H1 (cell line): ENCODE data around the gene PSG1. TPM values are rescaled to one million over a fixed set of nuclear protein-coding genes. Genes with fewer than 3 reads are reported as not detected.
A peak's percentile ranks its signal among the peaks of the same experiment; 100 is the strongest.
"Not testable (repeated sequence)": the region's sequence is repeated elsewhere in the genome, so short reads cannot be mapped to it uniquely, and the experiment has no call there.

Experiments used
- CTCF ChIA-PET: fragments of 300-600 bp; sonication (Branson Sonifier 250); formaldehyde crosslinking; loops from one replicate; lab custom pipeline; 2021; ENCODE audit not compliant: partially characterized antibody; lab: Charles Lee
- POLR2A ChIA-PET: fragments of 300-600 bp; sonication (Branson Sonifier 250); formaldehyde crosslinking; loops from one replicate; lab custom pipeline; 2021; ENCODE audit warnings: inconsistent platforms; ENCODE audit not compliant: partially characterized antibody; lab: Charles Lee
- DNase-seq, 2 experiments: peaks; one replicate each; pipeline versions ENCODE4 v3.0.0 to v3.0.0-alpha.2; 2010 to 2022; ENCODE audit warnings: low spot score in 2 of 2, low read depth in 1 of 2, mixed read lengths in 1 of 2
- FAIRE-seq: peaks from 2 replicates; lab custom pipeline; 2011; peaks lifted over from hg19 to GRCh38; lab: Jason Lieb, UNC
- H2AFZ ChIP-seq: 2 replicates; pipeline ENCODE4 v1.8.1; 2012; ENCODE audit warnings: low read length, inconsistent platforms
- H2AK5ac ChIP-seq: 2 replicates; pipeline ENCODE4 v1.6.1; 2013; ENCODE audit warnings: low read depth, low read length
- H2BK120ac ChIP-seq: replicated peaks from 2 replicates; pipeline ENCODE3; 2013; ENCODE audit warnings: low read depth, low read length, inconsistent platforms
- H2BK12ac ChIP-seq: 2 replicates; pipeline ENCODE4 v1.6.1; 2013; ENCODE audit warnings: low read depth, low read length
- H2BK15ac ChIP-seq: 2 replicates; pipeline ENCODE4 v1.6.1; 2013; ENCODE audit warnings: low read length
- H2BK20ac ChIP-seq: 2 replicates; pipeline ENCODE4 v1.6.1; 2013; ENCODE audit warnings: low read length
- H2BK5ac ChIP-seq: 2 replicates; pipeline ENCODE4 v1.6.1; 2013; ENCODE audit warnings: low read depth, low read length
- H3K14ac ChIP-seq: 2 replicates; pipeline ENCODE4 v1.6.1; 2013; ENCODE audit warnings: inconsistent platforms; ENCODE audit not compliant: insufficient read length
- H3K18ac ChIP-seq: 2 replicates; pipeline ENCODE4 v1.6.1; 2013; ENCODE audit warnings: low read length; ENCODE audit errors: extremely low read depth
- H3K23ac ChIP-seq: 2 replicates; pipeline ENCODE4 v1.6.1; 2013; ENCODE audit warnings: inconsistent platforms; ENCODE audit not compliant: insufficient read length
- H3K23me2 ChIP-seq: 2 replicates; pipeline ENCODE4 v1.6.1; 2013; ENCODE audit warnings: low read depth, low read length
- H3K27ac ChIP-seq: 2 replicates; pipeline ENCODE4 v1.6.1; 2011; ENCODE audit warnings: low read depth, low read length, inconsistent platforms
- H3K27me3 ChIP-seq, 4 experiments: replicated peaks in 1 of 4; 1 replicate in 1 of 4; 2 replicates in 3 of 4; pipeline versions ENCODE4 v1.6.1 to v1.8.1; 2011 to 2013; ENCODE audit warnings: low read length in 3 of 4, mild to moderate bottlenecking in 3 of 4, inconsistent platforms in 2 of 4, mixed read lengths in 2 of 4, moderate library complexity in 1 of 4; ENCODE audit not compliant: control insufficient read depth in 3 of 4, insufficient read depth in 3 of 4; ENCODE audit errors: extremely low read depth in 1 of 4
- H3K36me3 ChIP-seq, 4 experiments: 2 replicates each; pipeline versions ENCODE4 v1.6.1 to v1.8.1; 2011 to 2013; ENCODE audit warnings: mild to moderate bottlenecking in 4 of 4, low read length in 3 of 4, moderate library complexity in 2 of 4, control low read depth in 1 of 4, inconsistent platforms in 1 of 4; ENCODE audit not compliant: insufficient read depth in 4 of 4, control insufficient read depth in 2 of 4
- H3K4ac ChIP-seq: replicated peaks from 2 replicates; pipeline ENCODE3; 2013; ENCODE audit warnings: low read length, low read depth, mixed read lengths, inconsistent platforms; ENCODE audit not compliant: insufficient read length
- H3K4me1 ChIP-seq, 4 experiments: replicated peaks in 1 of 4; 1 replicate in 1 of 4; 2 replicates in 3 of 4; pipeline versions ENCODE4 v1.6.1 to v1.8.1; 2011 to 2013; ENCODE audit warnings: low read length in 3 of 4, inconsistent platforms in 2 of 4, mixed read lengths in 1 of 4; ENCODE audit not compliant: insufficient read depth in 4 of 4, control insufficient read depth in 3 of 4
- H3K4me2 ChIP-seq, 2 experiments: 2 replicates each; pipeline versions ENCODE4 v1.6.1 to v1.8.1; 2011 to 2013; ENCODE audit warnings: low read depth in 2 of 2, low read length in 2 of 2, control low read depth in 1 of 2, inconsistent platforms in 1 of 2, mild to moderate bottlenecking in 1 of 2; ENCODE audit not compliant: insufficient read depth in 1 of 2
- H3K4me3 ChIP-seq, 4 experiments: fragments of 200-600, 300-600 bp in 1 of 4; sonication (generic), shearing (Covaris generic), sonication (Bioruptor Twin) in 1 of 4; 2 replicates each; pipeline versions ENCODE4 v1.5.1 to v1.8.1; 2011 to 2016; ENCODE audit warnings: low read length in 4 of 4, low read depth in 3 of 4, control low read depth in 2 of 4, inconsistent platforms in 2 of 4, mild to moderate bottlenecking in 2 of 4, mixed read lengths in 1 of 4, moderate library complexity in 1 of 4; ENCODE audit not compliant: insufficient read depth in 2 of 4; ENCODE audit errors: extremely low read depth in 1 of 4
- H3K56ac ChIP-seq: replicated peaks from 2 replicates; pipeline ENCODE3; 2013; ENCODE audit warnings: low read depth, mild to moderate bottlenecking, mixed read lengths, low read length, inconsistent platforms; ENCODE audit not compliant: insufficient read length
- H3K79me1 ChIP-seq: 2 replicates; pipeline ENCODE4 v1.6.1; 2013; ENCODE audit warnings: low read depth, low read length, control low read depth
- H3K79me2 ChIP-seq, 2 experiments: 2 replicates each; pipeline versions ENCODE4 v1.6.1 to v1.8.1; 2012 to 2013; ENCODE audit warnings: low read length in 2 of 2, mild to moderate bottlenecking in 2 of 2, inconsistent platforms in 1 of 2; ENCODE audit not compliant: insufficient read depth in 2 of 2, control insufficient read depth in 1 of 2
- H3K9ac ChIP-seq, 4 experiments: replicated peaks in 1 of 4; 1 replicate in 1 of 4; 2 replicates in 3 of 4; pipeline versions ENCODE4 v1.6.1 to v1.8.1; 2011 to 2013; ENCODE audit warnings: low read depth in 3 of 4, low read length in 3 of 4, control low read depth in 2 of 4, mild to moderate bottlenecking in 2 of 4, moderate library complexity in 2 of 4, inconsistent platforms in 1 of 4; ENCODE audit errors: extremely low read depth in 1 of 4
- H3K9me3 ChIP-seq, 2 experiments: 2 replicates each; pipeline versions ENCODE4 v1.6.1 to v1.8.1; 2012 to 2013; ENCODE audit warnings: mild to moderate bottlenecking in 2 of 2, moderate library complexity in 2 of 2, control low read depth in 1 of 2, inconsistent platforms in 1 of 2, low read depth in 1 of 2, low read length in 1 of 2, mixed read lengths in 1 of 2; ENCODE audit not compliant: insufficient read depth in 2 of 2
- H4K20me1 ChIP-seq, 2 experiments: replicated peaks in 1 of 2; 2 replicates each; pipeline versions ENCODE3 to v1.8.1; 2011 to 2013; ENCODE audit warnings: inconsistent platforms in 2 of 2, low read length in 2 of 2, mild to moderate bottlenecking in 1 of 2; ENCODE audit not compliant: insufficient read depth in 2 of 2, control insufficient read depth in 1 of 2
- H4K5ac ChIP-seq: 2 replicates; pipeline ENCODE4 v1.6.1; 2013; ENCODE audit warnings: low read length, low read depth, mixed read lengths, inconsistent platforms; ENCODE audit not compliant: insufficient read length
- H4K8ac ChIP-seq: 2 replicates; pipeline ENCODE4 v1.8.0; 2013; ENCODE audit warnings: mild to moderate bottlenecking, moderate library complexity, low read length, inconsistent platforms; ENCODE audit not compliant: insufficient read depth; ENCODE audit errors: extremely low read depth
- H4K91ac ChIP-seq: replicated peaks from 2 replicates; pipeline ENCODE3; 2013; ENCODE audit warnings: low read length, mixed read lengths, inconsistent platforms; ENCODE audit not compliant: insufficient read length
- WGBS, 2 experiments: shearing (Covaris generic) in 1 of 2; methylation state at CpG; one replicate each; pipeline versions ENCODE4 v1.1.6 to v1.1.7; 2013 to 2015; ENCODE audit warnings: low lambda C conversion rate in 2 of 2, mixed read lengths in 2 of 2, inconsistent platforms in 1 of 2, low coverage in 1 of 2, missing lambda C conversion rate in 1 of 2; ENCODE audit not compliant: insufficient replicate concordance in 2 of 2, insufficient coverage in 1 of 2, insufficient read length in 1 of 2; ENCODE audit errors: extremely low coverage in 1 of 2, missing lambda C conversion rate in 1 of 2; 5-methylcytosine and 5-hydroxymethylcytosine counted together
- polyA plus RNA-seq, 7 experiments: library from polyadenylated mRNA; depleted of rRNA in 3 of 7; stranded (reverse) in 5 of 7; unstranded in 2 of 7; fragments of >200 nt in 5 of 7; fragments of 200-250 nt in 2 of 7; gene quantifications; 1 replicate in 5 of 7; 2 replicates in 1 of 7; 4 replicates in 1 of 7; pipeline versions ENCODE4 v1.2.1 to v1.2.3, GENCODE V29; 2011 to 2013; ENCODE audit warnings: missing spikeins in 2 of 7, mixed read lengths in 2 of 7
- total RNA-seq: library from RNA; stranded (reverse); fragmentation: NEBNext Ultra II Directional; extraction: Animal tissue kit (Norgen Biotek cat#: 25700); gene quantifications from 2 replicates; pipeline ENCODE4 v1.2.1, GENCODE V29; 2021
- TF ChIP-seq, protein P1 (sequence below), 3 experiments: IDR thresholded peaks; 1 replicate in 2 of 3; 2 replicates in 1 of 3; pipeline versions ENCODE4 v1.5.1 to v1.6.1; 2011; ENCODE audit warnings: low read length in 3 of 3, mild to moderate bottlenecking in 3 of 3, inconsistent platforms in 2 of 3, low read depth in 1 of 3, moderate library complexity in 1 of 3; ENCODE audit not compliant: insufficient read depth in 1 of 3; ENCODE audit errors: control extremely low read depth in 1 of 3

Gene PSG1
- total and polyA plus RNA-seq, 2 of the 8 experiments (the other 6 are each of a cell fraction or from before 2014, with no cell fraction given) = not detected

DNA sequence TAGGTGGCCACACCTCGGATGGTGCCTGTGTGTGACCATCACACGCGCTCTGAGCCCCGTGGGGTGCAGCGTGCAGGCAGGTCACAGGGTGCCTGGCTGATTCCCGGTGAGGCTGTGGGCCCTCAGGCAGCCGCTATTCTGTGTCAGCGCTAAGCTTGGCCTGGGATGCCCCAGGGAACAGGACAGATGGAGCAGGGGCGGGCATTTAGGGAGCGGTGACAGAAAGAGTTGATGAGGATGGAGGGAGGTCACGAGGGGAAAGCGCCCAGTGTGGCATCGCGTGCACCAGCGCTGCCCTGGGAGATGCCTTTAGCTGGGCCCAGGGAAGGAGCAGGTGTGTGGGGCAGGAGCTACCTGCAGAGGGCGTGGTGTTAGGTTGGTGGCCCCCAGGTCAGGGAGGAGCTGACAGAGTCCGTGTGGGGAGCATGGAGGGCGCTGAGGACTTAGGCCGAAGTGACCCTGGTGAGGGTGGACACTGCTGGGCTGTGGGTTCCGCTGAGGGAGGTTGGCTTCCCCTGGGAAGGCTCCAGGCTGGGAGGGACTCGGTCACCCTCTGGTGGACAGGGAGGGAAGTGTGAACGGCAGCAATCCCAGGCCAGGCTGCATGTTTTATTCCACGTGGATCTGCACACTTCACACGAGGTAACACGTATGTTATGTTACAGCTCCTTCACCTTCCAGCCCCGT, 39.7 kb upstream of the PSG1 start:
- H2BK120ac ChIP-seq, H4K5ac ChIP-seq, H3K27me3 ChIP-seq, H4K8ac ChIP-seq, H3K4me1 ChIP-seq, DNase-seq, H3K79me2 ChIP-seq, FAIRE-seq, H3K23me2 ChIP-seq, H3K9ac ChIP-seq, H3K79me1 ChIP-seq, H2AK5ac ChIP-seq, H4K91ac ChIP-seq, H4K20me1 ChIP-seq, POLR2A ChIA-PET, H2BK12ac ChIP-seq, H3K36me3 ChIP-seq, H3K23ac ChIP-seq, H2BK15ac ChIP-seq, H3K14ac ChIP-seq, H3K4me2 ChIP-seq, H2BK5ac ChIP-seq, H2BK20ac ChIP-seq, H3K27ac ChIP-seq, H3K18ac ChIP-seq, H2AFZ ChIP-seq, H3K4me3 ChIP-seq, H3K56ac ChIP-seq, H3K4ac ChIP-seq: not testable (repeated sequence)
- WGBS, 2 experiments = 79% methylated on average over 25 of the region's 26 CpGs; no CpG with 5 or more reads in 1 of the 2 experiments
- TF ChIP-seq, protein P1, sequence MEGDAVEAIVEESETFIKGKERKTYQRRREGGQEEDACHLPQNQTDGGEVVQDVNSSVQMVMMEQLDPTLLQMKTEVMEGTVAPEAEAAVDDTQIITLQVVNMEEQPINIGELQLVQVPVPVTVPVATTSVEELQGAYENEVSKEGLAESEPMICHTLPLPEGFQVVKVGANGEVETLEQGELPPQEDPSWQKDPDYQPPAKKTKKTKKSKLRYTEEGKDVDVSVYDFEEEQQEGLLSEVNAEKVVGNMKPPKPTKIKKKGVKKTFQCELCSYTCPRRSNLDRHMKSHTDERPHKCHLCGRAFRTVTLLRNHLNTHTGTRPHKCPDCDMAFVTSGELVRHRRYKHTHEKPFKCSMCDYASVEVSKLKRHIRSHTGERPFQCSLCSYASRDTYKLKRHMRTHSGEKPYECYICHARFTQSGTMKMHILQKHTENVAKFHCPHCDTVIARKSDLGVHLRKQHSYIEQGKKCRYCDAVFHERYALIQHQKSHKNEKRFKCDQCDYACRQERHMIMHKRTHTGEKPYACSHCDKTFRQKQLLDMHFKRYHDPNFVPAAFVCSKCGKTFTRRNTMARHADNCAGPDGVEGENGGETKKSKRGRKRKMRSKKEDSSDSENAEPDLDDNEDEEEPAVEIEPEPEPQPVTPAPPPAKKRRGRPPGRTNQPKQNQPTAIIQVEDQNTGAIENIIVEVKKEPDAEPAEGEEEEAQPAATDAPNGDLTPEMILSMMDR (IDR thresholded peaks at IDR 0.05; ENCODE audit: control extremely low read depth in 1 of 3, insufficient read depth in 1 of 3, low read depth in 1 of 3, low read length in 3 of 3) = peak in 1 of 3 experiments; percentile 4; a peak in 1 of 4 replicates
- CTCF ChIA-PET = interaction anchor here (0.9 kb wide), 1 partner anchor 18 kb away, joined by 3 read pairs; no protein-coding TSS in a partner anchor
- H3K9me3 ChIP-seq = peaks cover 34 to 72% of the 10 kb centered on the region in 2 experiments
